AG09319 (cell line): Measurements from ENCODE around the gene CELF2.

Source experiments
- DNase-seq: peaks from one replicate; pipeline ENCODE4 v3.0.0-alpha.2; 2010; ENCODE audit warnings: low read depth; ENCODE audit errors: extremely low read depth
- CTCF ChIP-seq: IDR thresholded peaks from 2 replicates; pipeline ENCODE4 v1.5.1; 2011; ENCODE audit warnings: low read depth, mild to moderate bottlenecking, inconsistent platforms, low read length, moderate library complexity

CELF2 gene

GRCh38 chr10:11318826-11319598 is 301.3 kb downstream of the CELF2 start:
- no peak for TF ChIP-seq CTCF
- no peak for DNase-seq

- no peak for TF ChIP-seq CTCF
- DNase-seq = no peak
Observed at GRCh38 chr10:11319990-11320602, 302.4 kb downstream of the CELF2 start.

- DNase-seq = no peak
Observed at GRCh38 chr10:11320809-11321520, 303.3 kb downstream of the CELF2 start.

GRCh38 chr10:11322698-11323097 is 305.0 kb downstream of the CELF2 start:
- no peak for TF ChIP-seq CTCF
- no peak for DNase-seq

More at GRCh38 chr10:11320809-11321520, 303.3 kb downstream of the CELF2 start:
- no peak for TF ChIP-seq CTCF

- no peak for DNase-seq
- no peak for TF ChIP-seq CTCF
Observed at GRCh38 chr10:11324761-11325321, 307.2 kb downstream of the CELF2 start.

GRCh38 chr10:11325817-11326216 is 308.1 kb downstream of the CELF2 start:
- DNase-seq = no peak
- TF ChIP-seq CTCF = no peak
